Endothelial cell of umbilical vein (primary cell): ENCODE measurements around the gene SLC47A1. TPM values are rescaled to one million over a fixed set of nuclear protein-coding genes. Genes with fewer than 3 reads are reported as not detected.

Experiments
- BruUV-seq: library from RNA; stranded (reverse); fragments of 400-500 nt; replicated peaks from 2 replicates; lab custom pipeline; 2021; lab: Mats Ljungman, UMichigan
- CTCF ChIA-PET: fragments of 300-600, 350-600 bp; sonication (Branson Sonifier 250); formaldehyde crosslinking; loops from one replicate; lab custom pipeline; 2021; ENCODE audit warnings: antibody characterized with exemption, inconsistent platforms; lab: Charles Lee
- POLR2A ChIA-PET: fragments of 300-600, 350-600 bp; sonication (Branson Sonifier 250); formaldehyde crosslinking; loops from one replicate; lab custom pipeline; 2021; ENCODE audit warnings: antibody characterized with exemption, inconsistent platforms; lab: Charles Lee
- DNase-seq: peaks from one replicate; pipeline ENCODE4 v3.0.0-alpha.2; 2011; ENCODE audit warnings: low read depth, low spot score
- FAIRE-seq: peaks from 2 replicates; lab custom pipeline; 2011; peaks lifted over from hg19 to GRCh38; lab: Jason Lieb, UNC
- H2AFZ ChIP-seq: 2 replicates; pipeline ENCODE4 v1.6.0; 2012; ENCODE audit warnings: low read depth, low read length, control low read depth, inconsistent platforms
- H3K27ac ChIP-seq: 2 replicates; pipeline ENCODE4 v1.5.1; 2011; ENCODE audit warnings: low read depth, mild to moderate bottlenecking, control low read depth, low read length, moderate library complexity; ENCODE audit not compliant: insufficient read depth
- H3K27me3 ChIP-seq, 2 experiments: 2 replicates each; pipeline versions ENCODE4 v1.6.0 to v1.6.1; 2011; ENCODE audit warnings: low read length in 2 of 2, mixed read lengths in 1 of 2; ENCODE audit not compliant: control insufficient read depth in 2 of 2, insufficient read depth in 2 of 2
- H3K36me3 ChIP-seq, 2 experiments: 2 replicates in 1 of 2; 3 replicates in 1 of 2; pipeline ENCODE4 v1.5.1; 2011; ENCODE audit warnings: low read length in 2 of 2, mild to moderate bottlenecking in 1 of 2, moderate library complexity in 1 of 2; ENCODE audit not compliant: control insufficient read depth in 2 of 2, insufficient read depth in 2 of 2; ENCODE audit errors: extremely low read depth in 1 of 2
- H3K4me1 ChIP-seq: 3 replicates; pipeline ENCODE4 v1.5.1; 2011; ENCODE audit warnings: mild to moderate bottlenecking, low read length; ENCODE audit not compliant: control insufficient read depth, insufficient read depth; ENCODE audit errors: extremely low read depth
- H3K4me2 ChIP-seq: 2 replicates; pipeline ENCODE4 v1.6.1; 2011; ENCODE audit warnings: low read length, control low read depth, mixed read lengths; ENCODE audit not compliant: insufficient read depth
- H3K4me3 ChIP-seq, 3 experiments: fragments of 200-600 bp in 1 of 3; sonication (generic), shearing (Covaris generic) in 1 of 3; replicated peaks in 1 of 3; 2 replicates each; pipeline ENCODE4 v1.5.1; 2011 to 2016; ENCODE audit warnings: control low read depth in 3 of 3, low read length in 3 of 3, mild to moderate bottlenecking in 2 of 3, inconsistent platforms in 1 of 3, low read depth in 1 of 3, moderate library complexity in 1 of 3; ENCODE audit not compliant: insufficient read depth in 1 of 3
- H3K79me2 ChIP-seq: 2 replicates; pipeline ENCODE4 v1.6.0; 2012; ENCODE audit warnings: low read length, inconsistent platforms; ENCODE audit not compliant: control insufficient read depth, insufficient read depth
- H3K9ac ChIP-seq: replicated peaks from 2 replicates; pipeline ENCODE3; 2011; ENCODE audit warnings: low read length, control low read depth; ENCODE audit not compliant: insufficient read depth; ENCODE audit errors: extremely low read depth
- H3K9me1 ChIP-seq: replicated peaks from 3 replicates; pipeline ENCODE4 v1.6.0; 2011; ENCODE audit warnings: mild to moderate bottlenecking, low read length; ENCODE audit not compliant: control insufficient read depth, insufficient read depth; ENCODE audit errors: extremely low read depth
- H3K9me3 ChIP-seq: replicated peaks from 2 replicates; pipeline ENCODE4 v1.5.1; 2012; ENCODE audit warnings: low read length, inconsistent platforms; ENCODE audit not compliant: control insufficient read depth, insufficient read depth
- H4K20me1 ChIP-seq: replicated peaks from 2 replicates; pipeline ENCODE3; 2011; ENCODE audit warnings: mild to moderate bottlenecking, low read length; ENCODE audit not compliant: control insufficient read depth, insufficient read depth; ENCODE audit errors: extremely low read depth
- CTCF ChIP-seq, 2 donors: IDR thresholded peaks; 1 replicate in 1 of 2; 2 replicates in 1 of 2; pipeline ENCODE4 v1.5.1; 2011; ENCODE audit warnings: low read length in 2 of 2, mild to moderate bottlenecking in 2 of 2, moderate library complexity in 2 of 2, control low read depth in 1 of 2, inconsistent platforms in 1 of 2, low read depth in 1 of 2; ENCODE audit not compliant: insufficient read depth in 1 of 2; ENCODE audit errors: extremely low read depth in 1 of 2
- EZH2 ChIP-seq: IDR thresholded peaks from 2 replicates; pipeline ENCODE4 v1.6.1; 2012; ENCODE audit warnings: borderline replicate concordance, low read depth, mild to moderate bottlenecking, moderate library complexity, low read length, inconsistent platforms; ENCODE audit not compliant: severe bottlenecking
- FOS ChIP-seq: IDR thresholded peaks from 2 replicates; pipeline ENCODE4 v1.6.1; 2011; ENCODE audit warnings: mild to moderate bottlenecking, low read length, moderate library complexity, borderline replicate concordance; ENCODE audit not compliant: insufficient read depth
- GATA2 ChIP-seq: IDR thresholded peaks from 2 replicates; pipeline ENCODE4 v1.7.0; 2011; ENCODE audit warnings: low read depth, mild to moderate bottlenecking, moderate library complexity, mixed read lengths, low read length; ENCODE audit not compliant: insufficient read length, insufficient read depth
- JUN ChIP-seq: IDR thresholded peaks from 2 replicates; pipeline ENCODE4 v1.6.1; 2011; ENCODE audit warnings: borderline replicate concordance, low read depth; ENCODE audit not compliant: insufficient read length, insufficient read depth
- MAX ChIP-seq: IDR thresholded peaks from 2 replicates; pipeline ENCODE4 v1.6.1; 2011; ENCODE audit not compliant: insufficient read depth, insufficient read length
- MYC ChIP-seq: IDR thresholded peaks from one replicate; pipeline ENCODE4 v1.6.1; 2011; ENCODE audit warnings: mild to moderate bottlenecking, low read depth, low read length
- POLR2A ChIP-seq: IDR thresholded peaks from 2 replicates; pipeline ENCODE4 v1.6.1; 2012; ENCODE audit warnings: low read depth, mild to moderate bottlenecking, control low read depth, low read length
- POLR2AphosphoS5 ChIP-seq: IDR thresholded peaks from 2 replicates; pipeline ENCODE4 v1.6.1; 2012; ENCODE audit warnings: low read depth, mild to moderate bottlenecking, control low read depth, low read length, moderate library complexity; ENCODE audit not compliant: insufficient read depth
- dilution Hi-C: fragments of 300-500 bp; cut with MboI; formaldehyde crosslinking; loops from one replicate; pipeline ENCODE4 v1.15.0; 2019; ENCODE audit warnings: low sequenced_read_pairs; ENCODE audit not compliant: extremely low pct_ligation_motif_present
- intact Hi-C: fragments of 100-400 bp; cut with micrococcal nuclease; formaldehyde crosslinking; loops from one replicate; pipeline ENCODE4 v1.10.0; 2022
- polyA plus RNA-seq, 4 experiments: library from polyadenylated mRNA; depleted of rRNA in 3 of 4; stranded (reverse) in 3 of 4; unstranded in 1 of 4; fragments of >200 nt; gene quantifications; 2 replicates each; pipeline versions ENCODE4 v1.2.1 to v1.2.3, GENCODE V29; 2011 to 2012; ENCODE audit warnings: missing spikeins in 1 of 4
- total RNA-seq: library from RNA; stranded (reverse); gene quantifications from 2 replicates; pipeline ENCODE4 v1.2.3, GENCODE V29; 2021

The SLC47A1 gene
- total and polyA plus RNA-seq, 2 donors (not counting 3 experiments of a cell fraction or from before 2014, with no cell fraction given) = 3.3 to 6.9 TPM

- Histone ChIP-seq H3K9ac (no peak overlapping the region), H3K4me3 (no peak overlapping the region), H3K36me3 (no peaks in the 10 kb centered on the region), H2AFZ (no peak overlapping the region), H4K20me1 (no peaks in the 10 kb centered on the region), H3K4me1 (no peaks in the 10 kb centered on the region), H3K27me3 (no peaks in the 10 kb centered on the region), H3K79me2 (no peaks in the 10 kb centered on the region), H3K4me2 (no peak overlapping the region), H3K9me3 (no peaks in the 10 kb centered on the region), H3K9me1 (no peaks in the 10 kb centered on the region), H3K27ac (no peak overlapping the region)
- POLR2A ChIA-PET = no interaction called here
- DNase-seq (no peak), FAIRE-seq (no peak)
- TF ChIP-seq JUN (no peak), POLR2A (no peak), POLR2AphosphoS5 (no peak), FOS (no peak), CTCF (IDR thresholded peaks at IDR 0.05; ENCODE audit: extremely low read depth in 1 of 2, insufficient read depth in 1 of 2, low read depth in 1 of 2, low read length in 2 of 2) (no peak), MYC (no peak), GATA2 (no peak), EZH2 (no peak), MAX (no peak)
- intact Hi-C loops = no loop called here
- BruUV-seq = no TSS peak
- CTCF ChIA-PET = interaction anchor here (0.5 to 1.7 kb wide), 4 partner anchors 9 to 356 kb away, joined by 3 to 5 read pairs (median 3); no protein-coding TSS in a partner anchor
- dilution Hi-C loops = no loop called here
Observed at GRCh38 chr17:19569785-19570543, 36.3 kb downstream of the SLC47A1 start.
